Right renal pelvis (tissue), 4 donors: ENCODE results near the gene CHD3. TPM values are rescaled to one million over a fixed set of nuclear protein-coding genes. Genes with fewer than 3 reads are reported as not detected.

Source experiments
- DNase-seq, 4 donors: peaks; one replicate each; pipeline ENCODE4 v3.0.0-alpha.2; 2013; ENCODE audit warnings: low read depth in 4 of 4, low spot score in 3 of 4, missing footprints in 1 of 4
- polyA plus RNA-seq, 4 donors: library from polyadenylated mRNA; unstranded; fragments of 120-200 nt; gene quantifications; one replicate each; pipeline ENCODE4 v1.2.1, GENCODE V29; 2013; ENCODE audit not compliant: insufficient read length in 4 of 4

The CHD3 gene
- 100 to 1,000 TPM; 149 to 161 (median 157) TPM for polyA plus RNA-seq

GRCh38 chr17:7888184-7888920, at the start of gene CHD3:
Gene CHD3, plus strand, starts transcription at chr17:7888789. Its CDS starts 212 bp downstream, at chr17:7889001.
- DNase-seq: no peak

DNA sequence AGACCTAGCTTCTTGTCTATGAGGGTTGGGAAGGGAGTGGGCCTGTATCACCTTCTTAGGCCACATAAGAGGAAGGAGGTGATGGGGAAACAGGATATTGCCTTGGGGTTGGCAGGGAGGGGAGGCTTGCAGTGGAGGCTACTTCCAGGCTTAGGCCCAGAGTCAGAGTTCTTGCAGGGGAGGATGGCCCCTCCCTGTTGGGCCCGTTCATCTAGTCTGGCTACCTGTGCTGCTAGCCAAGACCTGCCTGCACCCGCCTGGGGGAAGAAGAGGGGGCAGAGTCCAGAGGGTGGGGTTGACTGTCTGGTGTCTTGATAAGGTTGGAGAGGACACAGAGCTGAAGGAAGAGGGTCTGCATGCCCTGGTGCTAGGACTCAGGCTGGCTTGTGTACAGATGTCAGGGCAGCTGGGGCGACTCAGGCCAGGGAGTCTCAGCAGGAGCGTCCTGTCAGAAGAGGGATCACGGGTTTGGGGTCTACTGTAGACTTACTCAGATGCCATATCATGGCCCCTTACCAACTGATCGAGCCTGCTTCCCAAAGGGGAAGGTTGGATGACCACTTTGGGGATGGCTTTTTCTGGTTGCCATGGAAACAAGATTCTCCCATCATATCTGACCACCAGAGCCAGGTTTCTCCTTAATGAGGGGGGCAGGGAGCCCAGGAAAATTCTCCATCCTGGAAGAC, 49.3 kb upstream of the CHD3 start:
- no peak for DNase-seq

GRCh38 chr17:7839876-7840261, 48.7 kb upstream of the CHD3 start:
- no peak for DNase-seq

DNA sequence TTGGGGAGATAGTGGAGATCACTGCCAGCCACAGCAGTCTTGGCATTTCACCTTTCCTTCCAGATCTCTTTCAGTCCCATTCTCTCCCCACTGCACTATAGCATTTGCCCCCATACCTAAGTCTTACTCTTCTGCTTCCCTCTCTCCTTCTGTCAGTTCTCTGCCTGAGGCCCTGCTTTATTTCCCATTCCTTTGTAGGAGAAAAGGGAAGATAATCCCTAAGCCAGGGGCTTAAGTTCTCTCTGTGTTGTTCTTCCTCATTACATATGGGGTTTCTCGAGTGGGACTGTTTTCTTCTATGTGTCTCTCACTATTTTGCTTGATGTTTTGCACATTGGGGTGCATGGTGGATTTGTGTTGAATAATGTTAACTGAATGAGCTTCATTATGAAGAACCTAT, 48.1 kb upstream of the CHD3 start:
- no peak for DNase-seq

- DNase-seq: no peak
These were observed 47.7 kb upstream of the CHD3 start for GRCh38 chr17:7840875-7841274.

DNA sequence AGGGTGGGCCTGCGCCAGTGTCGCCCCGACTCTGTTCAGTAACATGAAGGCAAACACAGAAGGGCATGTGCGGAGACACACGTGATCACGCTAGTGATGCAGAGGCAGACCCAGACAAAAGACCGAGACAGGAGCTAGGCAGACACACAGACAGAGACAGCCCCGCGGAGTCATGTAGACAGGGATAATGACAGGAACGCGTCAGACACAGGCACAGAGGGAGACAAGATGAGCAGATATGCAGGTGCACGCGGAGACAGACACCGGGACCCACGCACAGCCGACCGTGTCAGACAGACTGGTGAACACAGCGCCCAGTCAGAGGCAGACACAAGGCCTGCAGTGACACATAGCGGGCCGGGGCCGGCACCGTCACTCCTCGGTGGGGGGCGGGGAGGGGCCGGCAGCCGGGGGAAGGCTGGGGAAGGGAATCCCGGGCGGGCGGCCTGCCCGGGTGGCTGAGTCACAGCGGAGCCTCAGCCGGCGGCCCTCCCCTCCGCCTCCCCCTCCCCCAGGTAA, 47.1 kb upstream of the CHD3 start:
- no peak for DNase-seq

GRCh38 chr17:7841915-7842379, 46.6 kb upstream of the CHD3 start:
- DNase-seq: peak in 2 of 4 donors; percentile 84 to 90

- DNase-seq: no peak
These were observed 46.0 kb upstream of the CHD3 start for GRCh38 chr17:7842380-7843256.

DNA sequence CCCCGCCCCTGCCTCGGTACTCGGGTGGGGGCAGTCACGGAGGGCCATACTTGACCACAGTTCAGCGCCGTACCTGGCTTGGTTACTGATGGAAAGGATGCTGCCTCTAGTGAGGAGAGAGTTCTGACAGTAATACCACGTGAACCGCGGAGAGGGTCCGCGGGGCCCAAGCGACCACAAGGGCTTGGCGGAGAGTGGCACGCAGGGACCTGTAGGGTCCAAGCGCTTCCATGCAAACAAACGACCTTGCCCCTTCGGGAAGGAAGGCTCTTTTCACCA, 45.4 kb upstream of the CHD3 start:
- DNase-seq: no peak

DNA sequence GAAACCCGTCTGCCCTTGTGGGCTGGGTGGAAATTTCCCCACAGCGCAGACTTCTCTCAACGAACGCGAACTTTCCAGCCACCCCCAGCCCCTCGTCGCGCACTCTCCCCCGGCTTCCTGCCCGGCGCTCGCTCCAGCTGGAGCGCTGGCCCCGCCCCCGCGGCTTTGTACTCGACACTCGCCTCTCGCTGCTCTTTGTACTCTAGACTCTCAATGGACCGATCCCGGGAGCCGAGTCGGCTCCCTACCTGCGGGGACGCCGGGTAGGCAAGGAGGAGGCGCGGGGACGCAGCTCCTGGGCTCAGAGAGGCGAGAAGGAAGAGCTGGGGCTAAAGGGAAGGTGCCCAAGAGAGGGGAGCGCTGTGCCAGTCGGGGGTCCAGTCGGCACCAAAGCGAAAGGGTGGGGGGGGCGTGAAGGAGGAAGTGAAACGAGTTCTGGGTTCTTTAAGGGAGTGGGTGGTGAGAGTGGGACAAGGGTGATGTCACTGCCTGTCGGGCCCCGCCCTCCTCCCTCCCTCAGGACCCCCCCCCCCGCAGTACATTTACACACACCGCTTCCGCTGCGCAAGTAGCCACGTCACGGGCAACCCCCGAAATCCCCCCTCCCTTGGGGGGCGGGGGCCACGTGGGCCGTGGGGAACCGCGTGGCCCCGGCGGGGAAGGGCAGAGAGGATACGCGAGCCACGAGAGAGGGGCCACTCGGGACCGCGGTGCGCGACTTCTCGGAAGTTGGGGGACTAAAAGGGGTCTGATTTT, 44.9 kb upstream of the CHD3 start:
- DNase-seq: peak in 2 of 4 donors; percentile 70 to 71

- DNase-seq: peak in 2 of 4 donors; percentile 83 to 84
These were observed 44.1 kb upstream of the CHD3 start for GRCh38 chr17:7844292-7845154.

GRCh38 chr17:7845359-7846062, 43.1 kb upstream of the CHD3 start:
- no peak for DNase-seq

DNA sequence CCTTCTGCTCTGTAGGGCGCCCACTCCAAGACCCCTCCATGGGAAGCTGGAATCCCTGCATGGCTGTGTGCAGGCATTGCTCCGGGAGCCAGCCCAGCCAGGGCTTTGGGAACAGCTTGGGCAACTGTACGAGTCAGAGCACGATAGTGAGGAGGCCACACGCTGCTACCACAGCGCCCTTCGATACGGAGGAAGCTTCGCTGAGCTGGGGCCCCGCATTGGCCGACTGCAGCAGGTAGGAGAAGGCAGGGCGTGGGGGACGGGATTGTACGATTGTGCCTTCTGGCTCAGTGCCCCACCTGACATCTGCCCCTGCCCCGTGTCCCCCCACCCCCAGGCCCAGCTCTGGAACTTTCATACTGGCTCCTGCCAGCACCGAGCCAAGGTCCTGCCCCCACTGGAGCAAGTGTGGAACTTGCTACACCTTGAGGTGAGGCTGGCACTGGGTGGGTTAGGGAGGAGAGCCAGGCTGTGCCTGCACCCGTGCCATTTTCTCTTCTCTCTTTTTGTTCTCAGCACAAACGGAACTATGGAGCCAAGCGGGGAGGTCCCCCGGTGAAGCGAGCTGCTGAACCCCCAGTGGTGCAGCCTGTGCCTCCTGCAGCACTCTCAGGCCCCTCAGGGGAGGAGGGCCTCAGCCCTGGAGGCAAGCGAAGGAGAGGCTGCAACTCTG, 42.4 kb upstream of the CHD3 start:
- no peak for DNase-seq

- no peak for DNase-seq
These were observed 41.6 kb upstream of the CHD3 start for GRCh38 chr17:7846765-7847661.

DNA sequence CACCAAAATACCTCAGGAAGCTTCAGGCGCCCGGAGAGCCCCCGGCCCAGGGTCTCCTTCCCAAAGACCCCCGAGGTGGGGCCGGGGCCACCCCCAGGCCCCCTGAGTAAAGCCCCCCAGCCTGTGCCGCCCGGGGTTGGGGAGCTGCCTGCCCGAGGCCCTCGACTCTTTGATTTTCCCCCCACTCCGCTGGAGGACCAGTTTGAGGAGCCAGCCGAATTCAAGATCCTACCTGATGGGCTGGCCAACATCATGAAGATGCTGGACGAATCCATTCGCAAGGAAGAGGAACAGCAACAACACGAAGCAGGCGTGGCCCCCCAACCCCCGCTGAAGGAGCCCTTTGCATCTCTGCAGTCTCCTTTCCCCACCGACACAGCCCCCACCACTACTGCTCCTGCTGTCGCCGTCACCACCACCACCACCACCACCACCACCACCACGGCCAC, 40.4 kb upstream of the CHD3 start:
- DNase-seq: no peak

DNA sequence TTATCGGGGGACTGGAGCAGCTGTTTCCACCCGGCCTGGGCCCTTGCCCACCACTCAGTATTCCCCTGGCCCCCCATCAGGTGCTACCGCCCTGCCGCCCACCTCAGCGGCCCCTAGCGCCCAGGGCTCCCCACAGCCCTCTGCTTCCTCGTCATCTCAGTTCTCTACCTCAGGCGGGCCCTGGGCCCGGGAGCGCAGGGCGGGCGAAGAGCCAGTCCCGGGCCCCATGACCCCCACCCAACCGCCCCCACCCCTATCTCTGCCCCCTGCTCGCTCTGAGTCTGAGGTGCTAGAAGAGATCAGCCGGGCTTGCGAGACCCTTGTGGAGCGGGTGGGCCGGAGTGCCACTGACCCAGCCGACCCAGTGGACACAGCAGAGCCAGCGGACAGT, 39.9 kb upstream of the CHD3 start:
- no peak for DNase-seq

GRCh38 chr17:7849130-7849750, 39.3 kb upstream of the CHD3 start:
- no peak for DNase-seq
